ENCODE results near the gene JMJD1C.
A peak's percentile ranks its signal among the peaks of the same experiment; 100 is the strongest.

The JMJD1C gene

DNA sequence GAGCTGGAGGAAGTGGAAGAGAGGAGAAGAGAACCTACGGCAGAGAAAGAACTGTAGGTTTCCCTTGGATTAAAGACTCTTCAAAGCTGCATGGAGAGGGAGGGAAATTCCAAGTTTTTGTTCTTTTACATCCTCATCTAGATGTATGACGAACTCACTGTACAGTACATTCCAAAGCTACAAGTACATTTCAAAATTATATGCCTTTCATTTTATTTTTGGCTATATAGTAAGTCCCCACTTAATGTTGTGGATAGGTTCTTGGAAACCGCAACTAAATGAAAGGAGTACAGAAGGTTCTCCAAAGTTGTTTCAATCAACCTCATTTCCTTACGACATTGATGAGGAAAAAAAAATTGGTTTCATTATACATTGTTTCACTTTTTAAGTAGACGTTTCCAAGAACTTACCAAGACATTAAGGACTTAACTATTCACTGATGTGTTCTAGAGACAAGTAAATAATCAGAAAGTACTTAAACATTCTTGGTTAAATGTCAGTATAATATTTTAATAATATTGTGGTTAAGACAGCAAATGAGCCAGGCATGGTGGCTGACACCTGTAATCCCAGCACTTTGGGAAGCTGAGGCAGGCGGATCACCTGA is 16.1 kb upstream of the JMJD1C start:
- no peak for DNase-seq

DNA sequence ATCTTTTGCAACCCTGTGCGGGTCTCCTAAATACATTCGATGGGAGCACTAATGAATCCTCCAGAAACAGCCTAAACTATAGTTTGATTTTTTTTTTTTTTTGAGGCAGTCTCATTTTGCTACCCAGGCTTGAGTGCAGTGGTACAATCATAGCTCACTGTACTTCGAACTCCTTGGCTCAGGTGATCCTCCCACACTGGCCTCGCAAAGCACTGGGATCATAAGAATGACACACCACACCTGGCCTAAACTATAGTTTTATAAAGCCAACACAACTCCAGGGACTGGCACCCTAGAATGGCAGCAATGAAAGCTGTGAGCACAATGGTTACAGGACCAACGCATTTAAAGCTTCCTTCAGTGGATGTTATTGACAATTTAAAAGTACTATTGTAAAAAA is 14.5 kb upstream of the JMJD1C start:
- no peak for DNase-seq

DNA sequence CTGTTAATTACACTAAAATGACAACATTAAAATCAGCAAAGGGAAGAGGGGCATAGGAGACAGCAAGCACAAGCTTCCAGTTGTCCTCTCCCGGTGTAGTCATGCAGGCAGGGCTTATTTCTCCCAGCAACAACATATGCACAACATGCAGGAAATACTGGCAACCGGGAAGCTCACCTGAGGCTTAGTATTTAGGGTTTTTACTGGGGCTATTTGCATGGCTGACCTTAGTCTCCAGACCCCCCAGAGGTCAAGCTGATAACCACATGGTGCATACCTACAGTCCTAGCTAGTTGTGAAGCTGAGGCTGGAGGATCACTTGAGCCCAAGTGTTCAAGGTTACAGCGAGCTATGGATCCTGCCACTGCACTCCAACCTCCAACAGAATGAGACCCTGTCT is 12.8 kb upstream of the JMJD1C start:
- DNase-seq, result no peak

DNA sequence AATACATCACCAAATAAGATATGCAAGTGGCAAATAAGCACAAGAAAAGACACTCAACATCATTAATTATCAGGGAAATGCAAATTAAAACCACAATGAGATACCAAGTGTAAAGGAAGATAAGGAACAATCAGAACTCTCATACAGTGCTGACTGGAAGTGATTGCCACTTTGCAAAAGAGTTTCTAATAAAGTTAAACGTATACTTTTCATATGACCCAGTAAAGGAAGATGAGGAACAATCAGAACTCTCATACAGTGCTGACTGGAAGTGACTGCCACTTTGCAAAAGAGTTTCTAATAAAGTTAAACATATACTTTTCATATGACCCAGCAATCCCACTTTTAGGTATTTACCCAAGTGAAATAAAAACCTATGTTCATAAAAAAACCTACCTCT is 12.2 kb upstream of the JMJD1C start:
- DNase-seq, result peak in 1 of 4 experiments; percentile 17

DNA sequence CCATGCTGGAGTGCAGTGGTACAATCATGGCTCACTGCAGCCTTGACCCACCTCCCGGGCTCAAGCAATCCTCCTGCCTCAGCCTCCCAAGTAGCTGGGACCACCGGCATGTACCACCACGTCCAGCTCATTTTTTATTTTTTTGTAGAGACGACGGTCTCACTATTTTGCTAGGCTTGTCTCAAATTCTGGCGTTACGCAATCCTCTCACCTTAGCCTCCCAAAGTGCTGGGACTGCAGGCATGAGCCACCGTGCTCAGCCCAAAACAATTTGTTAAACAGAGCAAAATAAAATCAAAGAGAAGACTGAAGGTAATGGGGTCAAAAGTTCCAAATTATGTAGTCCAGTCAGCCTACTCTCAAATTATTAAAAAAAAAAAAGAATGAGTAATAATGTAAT is 8.7 kb upstream of the JMJD1C start:
- DNase-seq, result no peak

DNA sequence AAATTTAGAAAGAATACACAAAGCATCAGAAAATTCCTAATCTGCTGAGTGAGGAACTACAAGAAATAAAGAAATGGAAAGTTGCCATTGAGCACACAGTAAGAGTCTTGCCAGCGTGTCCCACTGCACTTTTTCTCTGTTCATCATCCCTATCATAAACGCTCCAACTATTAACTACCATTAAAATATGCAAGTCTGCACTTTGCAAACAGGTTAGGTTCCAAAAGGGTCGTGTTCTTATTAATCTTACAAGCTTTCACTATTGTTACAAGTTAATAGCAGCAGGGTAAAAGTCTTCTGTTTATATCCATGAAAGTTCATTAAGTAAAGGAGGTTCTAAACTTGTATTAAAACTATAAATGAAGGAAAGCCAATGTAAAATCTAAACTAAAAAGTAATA is 5.2 kb upstream of the JMJD1C start:
- no peak for DNase-seq

DNA sequence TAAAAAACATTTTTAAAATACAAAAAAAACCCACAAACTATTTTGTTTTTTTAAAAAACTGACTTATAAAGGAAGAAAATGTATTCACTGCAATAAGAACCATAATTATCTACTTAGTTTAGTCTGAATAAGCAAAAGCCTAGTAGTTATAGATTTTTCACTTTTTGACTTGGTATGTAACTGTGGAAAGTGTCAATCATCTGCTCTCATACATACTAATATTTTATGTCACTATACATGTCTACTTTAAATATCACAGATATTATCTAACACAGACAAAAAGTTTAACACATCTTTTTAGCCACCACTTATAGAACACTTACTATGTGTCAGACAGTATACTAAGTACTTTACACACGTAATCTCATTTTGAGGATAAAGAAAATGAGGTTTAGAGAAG is 3.2 kb upstream of the JMJD1C start:
- DNase-seq, result no peak

DNA sequence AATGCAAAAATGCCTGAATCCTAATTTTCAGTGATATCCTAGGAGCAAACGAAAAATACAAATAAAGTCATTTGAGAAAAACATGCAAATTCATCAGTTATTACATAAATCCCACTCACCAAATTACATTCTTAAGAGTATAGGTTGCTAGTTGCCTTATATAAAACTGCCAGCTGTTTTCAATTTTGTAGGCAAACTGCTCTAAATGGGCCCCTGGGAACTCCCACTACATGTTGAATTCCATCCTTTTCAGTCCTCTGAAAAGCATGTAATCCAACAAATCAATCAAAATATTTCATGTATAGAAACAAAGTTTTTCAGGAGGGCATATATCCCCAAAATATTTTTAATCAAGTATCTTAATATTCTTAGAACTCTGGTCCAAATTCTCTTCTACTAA is 2.1 kb upstream of the JMJD1C start:
- no peak for DNase-seq

DNA sequence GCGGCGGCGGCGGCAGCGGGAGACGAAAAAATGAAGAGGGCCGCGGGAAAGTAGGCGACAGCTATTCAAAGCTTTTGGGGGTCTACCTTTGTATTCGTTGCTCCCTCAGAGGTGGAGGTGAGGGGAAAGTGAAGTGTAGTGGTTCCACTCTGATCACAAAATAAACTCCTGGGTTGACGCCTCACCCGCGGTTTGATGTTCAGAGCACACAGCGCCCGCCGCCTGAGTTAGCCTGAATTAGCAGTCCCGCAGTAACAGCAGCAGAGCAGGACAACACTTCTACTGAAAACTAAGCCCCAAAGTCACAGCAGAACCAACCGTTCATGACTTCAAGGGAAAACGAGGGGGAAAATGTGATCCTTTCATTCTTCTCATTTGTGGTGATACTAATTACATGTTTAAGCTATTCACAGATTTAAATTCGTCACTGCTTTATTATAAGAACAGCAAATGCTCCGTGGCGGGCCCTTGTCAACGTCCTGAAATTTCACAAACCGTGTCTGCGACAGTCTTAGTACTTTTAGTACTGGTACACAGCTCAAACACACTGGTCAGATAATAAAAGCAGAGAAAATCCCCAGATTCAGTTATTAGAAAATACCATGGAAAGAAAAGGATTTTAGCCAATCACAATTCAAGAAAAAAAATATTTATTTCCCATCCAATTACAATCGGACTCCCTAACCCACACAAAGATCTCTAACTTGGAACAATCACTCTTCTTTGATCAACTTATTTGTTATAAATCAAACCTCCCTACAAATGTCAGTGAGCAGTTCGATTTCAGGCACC is 563 bp upstream of the JMJD1C start:
- DNase-seq, result peak in 3 of 4 experiments; percentile 6 to 52 (median 20)

DNA sequence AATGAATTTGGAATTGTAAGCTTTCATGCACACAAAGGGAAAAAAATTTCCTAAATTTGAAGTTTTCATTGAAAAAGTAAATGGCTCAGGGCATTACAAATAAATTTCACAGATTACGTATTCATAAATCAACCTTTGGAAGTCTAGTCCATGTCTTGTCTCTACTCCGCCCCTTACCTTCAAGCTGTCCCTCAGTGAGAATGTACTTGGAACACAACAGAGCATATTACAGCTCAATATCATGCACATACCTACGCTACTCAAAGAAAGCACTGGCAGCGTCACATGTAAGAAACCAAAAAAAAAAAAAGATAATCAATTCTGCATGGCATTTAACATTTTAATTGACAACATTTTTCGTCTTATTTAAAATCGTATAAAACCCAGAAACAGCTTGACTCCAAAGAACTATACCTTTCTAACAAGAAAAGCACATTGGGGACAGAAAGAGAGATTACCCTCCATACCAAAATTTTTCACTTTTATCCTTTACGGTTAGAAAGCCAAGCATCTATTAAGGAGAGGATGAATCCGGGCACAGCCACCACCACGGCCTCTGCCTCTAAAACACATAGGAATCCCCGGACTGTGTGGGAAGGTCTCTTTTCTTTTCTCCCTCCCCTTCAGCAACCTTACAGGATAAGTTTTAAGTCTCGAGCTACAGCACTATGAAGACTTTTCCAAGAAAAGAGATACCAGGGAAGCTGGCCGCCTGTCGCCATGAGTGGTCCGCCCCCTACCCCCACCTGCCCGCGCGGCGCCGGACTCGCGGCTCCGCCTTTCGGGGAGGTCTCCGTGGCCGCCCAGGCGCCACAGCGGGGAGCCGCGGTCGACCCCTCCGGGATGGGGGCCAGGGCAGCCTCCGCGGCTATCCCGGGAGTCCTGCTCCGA is 1.1 kb downstream of the JMJD1C start:
- DNase-seq, result no peak

DNA sequence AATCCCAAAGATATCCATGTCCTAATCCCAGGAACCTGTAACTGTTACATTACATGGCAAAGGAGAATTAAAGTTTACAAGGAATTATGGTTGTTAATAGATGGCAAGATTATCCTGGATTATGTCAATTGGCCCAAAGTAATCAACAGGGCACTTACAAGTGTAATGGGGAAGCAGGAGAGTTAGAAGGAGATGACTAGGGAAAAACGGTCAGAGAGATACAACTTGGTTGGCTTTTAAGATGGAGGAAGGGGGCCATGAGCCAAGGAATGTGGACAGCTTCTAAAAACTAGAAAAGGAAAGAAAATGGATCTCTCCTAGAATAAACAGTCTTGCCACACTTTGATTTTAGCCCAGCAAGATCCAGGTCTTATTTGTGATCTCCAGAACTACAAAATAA is 3.3 kb downstream of the JMJD1C start:
- no peak for DNase-seq

DNA sequence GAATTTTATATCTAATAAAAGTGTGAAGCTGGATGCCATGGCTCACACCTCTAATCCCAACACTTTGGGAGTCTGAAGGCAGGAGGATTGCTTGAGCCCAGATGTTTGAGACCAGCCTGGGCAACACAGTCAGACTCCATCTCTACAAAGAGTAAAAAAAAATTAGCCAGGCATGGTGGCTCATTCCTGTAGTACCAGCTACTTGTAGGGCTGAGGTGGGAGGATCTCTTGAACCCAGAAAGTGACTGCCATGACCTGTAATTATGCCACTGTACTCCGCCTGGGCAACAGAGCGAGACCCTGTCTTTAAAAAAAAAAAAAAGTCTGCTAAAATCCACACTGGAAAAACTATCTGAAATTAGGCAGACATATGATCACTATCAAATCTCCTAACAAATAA is 7.6 kb downstream of the JMJD1C start:
- DNase-seq, result no peak

DNA sequence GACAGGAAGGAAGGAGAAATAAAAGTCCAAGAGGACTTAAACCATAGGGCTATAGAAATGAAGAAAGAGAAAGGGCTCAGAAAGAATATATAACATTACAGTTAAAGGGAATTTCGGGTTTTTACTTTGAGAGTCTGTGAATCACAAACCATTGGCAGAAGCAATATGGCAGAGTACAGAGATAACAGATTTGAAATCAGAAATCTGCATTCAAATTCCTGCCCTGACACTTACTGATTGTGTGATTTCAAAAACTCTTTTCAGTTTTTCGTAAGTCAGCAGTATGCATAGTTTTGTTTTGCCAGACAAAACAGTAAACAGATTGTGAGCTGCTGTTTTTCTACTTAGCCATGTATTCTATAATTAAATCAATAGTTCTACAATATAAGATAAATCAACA is 8.2 kb downstream of the JMJD1C start:
- no peak for DNase-seq

DNA sequence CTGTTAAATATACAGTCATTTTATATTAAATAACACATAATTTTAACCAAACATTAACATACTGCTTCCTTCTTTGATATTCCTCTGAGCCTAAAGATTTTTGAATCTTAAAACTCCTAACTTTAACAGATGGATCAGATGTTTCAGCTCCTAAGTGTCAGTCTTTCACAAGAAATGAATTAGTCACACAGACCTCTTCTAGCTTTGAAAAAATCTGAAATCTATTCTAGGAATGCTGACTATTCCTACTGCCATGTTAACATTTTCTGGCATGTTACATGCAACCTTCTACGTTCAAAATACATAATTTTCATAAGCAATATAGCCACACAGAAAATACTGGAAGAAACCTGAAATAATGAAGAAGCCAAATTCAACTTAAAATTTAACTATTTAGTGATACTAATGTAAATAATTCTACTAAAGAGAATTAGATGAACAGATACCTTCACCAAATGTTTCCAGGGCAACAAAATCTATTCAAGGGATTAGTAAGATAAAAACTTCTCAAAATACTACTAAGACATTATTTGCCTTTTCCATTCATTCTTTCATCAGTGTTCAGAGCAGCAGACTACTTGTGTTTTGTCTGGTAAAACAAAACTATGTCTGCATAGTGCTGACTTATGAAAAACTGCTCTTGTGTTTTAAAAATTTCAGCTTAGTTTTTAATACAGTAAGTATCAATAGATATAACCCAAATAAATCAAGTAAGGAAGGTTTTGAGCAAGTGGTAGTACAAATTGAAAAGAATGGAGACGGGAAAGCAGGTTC is 9.2 kb downstream of the JMJD1C start:
- peak in 2 of 4 experiments; percentile 25 to 31 for DNase-seq

DNA sequence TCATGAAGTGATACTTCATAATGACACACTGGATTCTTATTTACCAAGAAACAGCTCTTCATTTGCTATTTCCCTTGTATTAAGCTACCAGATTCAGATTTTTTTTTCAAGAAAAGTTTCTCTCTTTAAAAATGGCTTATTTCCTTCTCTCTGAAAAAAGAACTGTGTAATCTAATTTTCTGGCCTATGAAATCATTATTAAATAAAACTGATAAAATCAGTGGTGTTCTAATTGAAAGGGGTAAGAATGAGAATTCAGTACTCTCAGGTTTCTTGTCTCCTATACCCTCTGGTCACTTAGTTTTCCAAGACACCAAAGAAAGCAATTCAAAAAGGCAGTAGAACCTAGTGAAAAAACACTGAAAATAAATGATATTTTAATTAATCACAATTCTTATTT is 10.3 kb downstream of the JMJD1C start:
- no peak for DNase-seq

DNA sequence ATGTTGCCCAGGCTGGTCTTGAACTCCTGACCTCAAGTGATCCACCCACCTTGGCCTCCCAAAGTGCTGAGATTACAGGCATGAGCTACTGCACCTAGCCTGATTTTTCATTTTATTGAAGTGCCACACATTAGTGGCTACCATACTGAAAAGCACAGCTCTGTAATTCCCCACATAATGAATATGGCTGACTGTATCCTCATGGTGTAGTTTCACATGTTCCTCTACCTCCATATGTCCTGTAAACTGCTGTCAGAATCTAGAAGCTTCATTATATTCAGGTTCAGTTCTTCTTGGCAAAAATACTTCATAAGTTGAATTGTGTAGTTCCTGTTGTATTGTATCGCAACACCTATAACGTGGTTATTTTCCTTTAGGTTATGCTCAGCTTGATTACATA is 11.1 kb downstream of the JMJD1C start:
- DNase-seq, result no peak

DNA sequence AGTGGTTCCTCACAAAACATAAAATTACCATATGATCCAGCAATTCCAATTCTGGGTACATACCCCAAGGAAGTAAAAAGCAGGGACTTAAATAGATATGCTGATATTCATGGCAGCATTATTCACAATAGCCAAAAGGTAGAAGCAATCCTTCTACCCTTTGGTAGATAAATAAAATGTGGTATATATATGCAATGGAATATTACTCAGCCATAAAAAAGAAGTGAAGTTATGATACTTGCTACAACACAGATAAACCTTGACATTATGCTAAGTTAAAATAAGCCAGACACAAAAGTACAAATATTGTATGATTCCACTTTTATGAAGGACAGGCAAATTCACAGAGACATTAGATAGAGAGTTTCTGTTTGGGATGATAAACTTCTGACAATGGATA is 13.3 kb downstream of the JMJD1C start:
- no peak for DNase-seq

DNA sequence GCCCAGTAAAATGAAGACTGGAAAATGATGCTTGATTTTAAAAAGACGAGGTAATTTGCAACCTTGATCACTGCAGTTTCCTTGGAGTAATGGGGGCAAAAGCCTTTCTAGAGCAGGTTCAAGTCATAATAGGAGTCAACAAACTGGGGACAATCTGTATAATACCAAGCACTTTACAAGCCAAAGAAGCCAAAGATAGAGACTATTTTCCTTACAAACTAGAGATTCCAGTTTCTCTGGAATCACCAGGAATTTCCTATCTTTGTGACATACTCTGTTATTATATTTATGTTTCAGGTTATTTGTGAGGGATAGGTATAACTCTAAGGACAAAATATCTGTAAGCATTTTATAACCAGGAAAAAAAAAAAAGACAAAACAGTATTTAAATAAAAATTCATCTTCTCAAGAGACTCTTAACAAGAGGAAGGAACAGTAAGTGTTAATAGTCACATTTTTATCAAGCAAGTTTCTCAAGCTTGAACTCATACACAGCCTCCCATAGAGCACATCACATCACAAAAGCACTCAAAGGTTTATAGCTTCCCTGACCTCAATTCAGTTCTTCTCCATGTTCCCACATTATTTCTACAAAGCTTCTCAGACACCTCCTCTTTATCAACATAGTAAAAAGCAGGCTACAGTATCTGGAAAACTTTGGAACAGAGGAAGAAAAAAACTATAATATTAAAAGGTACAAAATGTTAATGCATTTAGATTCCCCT is 18.9 kb downstream of the JMJD1C start:
- no peak for DNase-seq

DNA sequence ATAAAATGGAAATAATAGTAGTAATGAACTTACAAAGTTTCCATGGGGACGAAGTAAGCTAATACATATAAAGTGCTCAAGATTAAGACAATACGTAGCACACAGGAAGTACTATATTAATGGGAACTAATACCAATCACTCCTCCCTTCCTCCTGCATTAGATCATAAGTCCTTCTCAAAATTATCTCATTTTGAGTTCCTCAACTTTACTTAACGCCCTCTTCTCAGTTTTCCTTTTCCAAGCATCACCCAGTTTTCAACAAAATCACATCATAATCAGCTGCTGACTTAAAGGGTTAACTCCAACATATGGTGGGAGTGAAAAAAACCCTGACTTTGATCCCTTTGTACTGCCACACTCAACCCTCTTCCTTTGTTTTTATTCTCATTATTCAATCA is 24.4 kb downstream of the JMJD1C start:
- DNase-seq, result peak in 2 of 4 experiments; percentile 41 to 42

DNA sequence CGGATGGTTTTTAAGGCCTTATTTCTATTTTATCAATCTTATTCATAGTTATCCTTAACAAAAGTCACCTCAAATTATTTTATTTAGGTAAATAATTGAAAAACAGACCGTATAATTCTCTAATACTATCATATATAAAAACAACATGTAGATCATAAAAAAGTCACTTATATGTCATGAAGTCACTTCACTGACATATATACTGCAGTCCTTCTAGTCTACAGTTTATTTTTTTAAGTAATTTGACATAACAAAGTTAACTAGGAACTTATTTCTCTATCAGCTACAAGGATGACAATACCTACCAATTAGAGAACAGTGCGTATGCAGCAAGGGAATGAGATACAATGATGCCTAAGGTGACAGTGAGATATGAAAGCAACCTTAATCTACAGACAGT is 26.2 kb downstream of the JMJD1C start:
- no peak for DNase-seq

DNA sequence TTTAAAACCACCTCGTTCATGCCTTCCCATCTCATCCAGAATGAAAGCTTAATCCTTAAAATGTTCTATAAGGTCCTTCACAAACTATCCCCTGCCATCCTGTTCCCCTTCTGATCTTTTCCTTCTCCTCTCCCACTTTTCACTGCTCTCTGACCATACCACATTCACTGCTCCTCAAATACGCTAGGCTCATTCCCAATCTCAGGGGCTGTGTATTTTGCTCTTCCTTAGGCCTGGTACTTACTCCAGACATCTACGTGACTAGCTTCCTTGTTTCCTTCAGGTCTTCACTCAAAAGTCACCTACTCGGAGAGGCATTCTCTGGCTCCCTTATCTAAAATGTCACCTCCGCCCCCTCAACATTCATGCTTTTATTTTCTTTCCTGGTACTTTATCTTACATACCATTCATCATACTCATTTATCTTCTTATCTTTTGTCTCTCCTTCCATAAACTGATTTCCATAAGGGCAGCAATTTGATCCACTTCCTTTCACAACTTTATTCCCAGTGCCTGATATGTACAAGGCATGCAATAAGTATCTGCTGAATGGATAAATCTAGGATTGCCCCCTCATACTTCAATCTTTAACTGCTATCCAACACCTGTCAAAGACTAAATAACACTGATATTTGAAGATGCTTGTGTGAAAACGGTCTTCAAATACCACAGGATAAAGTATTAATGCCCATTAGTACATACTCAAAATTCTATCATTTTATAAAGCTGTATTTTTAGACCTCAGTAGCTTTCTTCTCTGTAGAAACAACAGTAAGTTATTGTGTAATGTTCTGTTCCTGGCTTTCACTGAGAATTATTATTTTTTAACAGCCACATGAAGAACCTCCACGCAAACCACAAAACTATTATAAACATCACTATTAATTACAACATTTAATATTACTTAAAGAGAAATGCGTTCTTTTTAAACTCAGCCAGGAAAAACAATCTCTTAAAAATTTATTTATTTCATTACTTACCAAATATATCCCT is 27.0 kb downstream of the JMJD1C start:
- DNase-seq, result peak in 1 of 4 experiments; percentile 20
